SK-N-SH treated with all-trans-retinoic acid at 6 μM for 48 hours (cell line): ENCODE data around the gene RBM38.

Experiments used
- ARNTL ChIP-seq: fragments of 450-650 bp; formaldehyde crosslinking; IDR thresholded peaks from 2 replicates; pipeline ENCODE4 v1.5.0; 2020; ENCODE audit warnings: low read depth, mild to moderate bottlenecking, moderate library complexity, borderline replicate concordance
- ISL1 ChIP-seq: fragments of 250-450 bp; sonication (Bioruptor Pico); IDR thresholded peaks from 2 replicates; pipeline ENCODE4 v2.1.2; 2022; ENCODE audit warnings: mild to moderate bottlenecking, moderate library complexity
- POU6F1 ChIP-seq: fragments of 250-450 bp; sonication (Bioruptor Pico); IDR thresholded peaks from 2 replicates; pipeline ENCODE4 v1.8.0; 2021; ENCODE audit warnings: low read depth, mild to moderate bottlenecking, moderate library complexity, borderline replicate concordance
- PPARA ChIP-seq: fragments of 250-450 bp; sonication (Bioruptor Pico); IDR thresholded peaks from 2 replicates; pipeline ENCODE4 v1.5.0; 2020; ENCODE audit warnings: mild to moderate bottlenecking, borderline replicate concordance
- RARB ChIP-seq: fragments of 250-450 bp; sonication (Bioruptor Pico); IDR thresholded peaks from 2 replicates; pipeline ENCODE4 v1.8.0; 2021; ENCODE audit warnings: mild to moderate bottlenecking, moderate library complexity
- TCF4 ChIP-seq: fragments of 250-450 bp; sonication (Bioruptor Pico); IDR thresholded peaks from 2 replicates; pipeline ENCODE4 v1.8.0; 2021; ENCODE audit warnings: mild to moderate bottlenecking, moderate library complexity, borderline replicate concordance
- ZC3H10 ChIP-seq: fragments of 250-450 bp; sonication (Bioruptor Pico); IDR thresholded peaks from 2 replicates; pipeline ENCODE4 v1.5.1; 2021; ENCODE audit warnings: mild to moderate bottlenecking, moderate library complexity
- ZFP3 ChIP-seq: fragments of 250-450 bp; sonication (Bioruptor Pico); IDR thresholded peaks from 2 replicates; pipeline ENCODE4 v1.5.0; 2020; ENCODE audit warnings: mild to moderate bottlenecking, moderate library complexity
- ZFP30 ChIP-seq: fragments of 450-650 bp; formaldehyde crosslinking; IDR thresholded peaks from 2 replicates; pipeline ENCODE4 v1.5.0; 2022; ENCODE audit warnings: mild to moderate bottlenecking, moderate library complexity
- ZNF70 ChIP-seq: fragments of 450-650 bp; formaldehyde crosslinking; IDR thresholded peaks from 2 replicates; pipeline ENCODE4 v1.5.0; 2020; ENCODE audit warnings: mild to moderate bottlenecking, moderate library complexity

DNA sequence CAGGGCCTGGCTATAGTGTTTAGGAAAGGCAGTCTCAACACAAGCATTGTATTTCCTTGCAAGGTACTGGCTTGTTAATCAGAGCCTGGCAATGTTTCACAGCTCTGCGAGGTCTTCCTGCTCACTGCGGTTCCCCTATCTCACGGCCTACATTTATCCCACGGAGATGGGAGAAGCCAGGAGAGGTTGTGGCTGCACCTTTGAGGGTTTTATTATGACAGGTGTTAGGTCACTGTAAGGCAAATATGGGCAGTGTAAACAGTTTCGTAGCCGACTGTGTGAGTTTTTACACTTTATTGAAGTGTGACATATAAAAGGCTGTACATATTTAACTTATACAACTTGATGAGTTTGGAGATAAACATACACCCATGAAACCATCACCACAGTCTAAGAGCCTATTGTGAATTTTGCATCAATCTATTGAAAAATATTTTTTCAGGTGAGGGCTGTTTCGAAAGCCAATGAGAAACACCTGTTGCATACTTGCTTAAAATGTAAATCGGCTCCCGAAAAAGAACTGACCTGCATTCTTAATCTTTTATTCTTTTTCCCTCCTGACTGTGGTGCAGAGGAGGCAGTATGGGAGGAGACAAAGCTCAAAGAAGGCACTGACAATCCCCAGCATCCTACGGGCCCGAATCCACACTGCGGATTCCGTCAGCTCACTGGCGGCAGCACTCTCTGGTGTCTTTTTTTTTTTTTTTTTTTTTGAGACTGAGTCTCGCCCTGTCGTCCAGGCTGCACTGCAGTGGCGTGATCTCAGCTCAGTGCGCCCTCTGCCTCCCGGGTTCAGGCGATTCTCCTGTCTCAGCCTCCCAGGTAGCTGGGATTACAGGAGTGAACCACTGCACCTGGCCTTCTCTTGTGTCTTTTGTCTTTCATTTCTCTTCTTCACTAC lies 7.5 kb upstream of the RBM38 start:
- TF ChIP-seq RARB (CRISPR knock-in tag), result no peak
- no peak for TF ChIP-seq ARNTL (CRISPR knock-in tag)
- no peak for TF ChIP-seq ZFP30
- no peak for TF ChIP-seq ISL1
- no peak for TF ChIP-seq PPARA (CRISPR knock-in tag)
- TF ChIP-seq TCF4 (CRISPR knock-in tag), result no peak
- no peak for TF ChIP-seq ZFP3 (CRISPR knock-in tag)
- no peak for TF ChIP-seq ZC3H10 (CRISPR knock-in tag)
- TF ChIP-seq POU6F1 (CRISPR knock-in tag), result no peak
- TF ChIP-seq ZNF70 (CRISPR knock-in tag), result no peak
